B cell (primary cell): ENCODE results near the gene MRPS21. TPM values are rescaled to one million over a fixed set of nuclear protein-coding genes. Genes with fewer than 3 reads are reported as not detected.
"Not testable (repeated sequence)": the region's sequence is repeated elsewhere in the genome, so short reads cannot be mapped to it uniquely, and the experiment has no call there.

Source experiments
- ATAC-seq: fragments of 200-7000 bp; cut with Tn5 transposase; one replicate; pipeline ENCODE4 v1.10.0; 2021; ENCODE audit warnings: low read depth, mild to moderate bottlenecking, moderate number of reproducible peaks, moderate library complexity
- CTCF ChIA-PET: fragments of 350-600 bp; sonication (Branson Sonifier 250); formaldehyde crosslinking; loops from one replicate; lab custom pipeline; 2021; ENCODE audit warnings: antibody characterized with exemption, inconsistent platforms; lab: Charles Lee
- POLR2A ChIA-PET: fragments of 350-600 bp; sonication (Branson Sonifier 250); formaldehyde crosslinking; loops from one replicate; lab custom pipeline; 2021; ENCODE audit warnings: antibody characterized with exemption; lab: Charles Lee
- DNase-seq: peaks from one replicate; pipeline ENCODE4 v3.0.0; 2013
- H2AFZ ChIP-seq: 2 replicates; pipeline ENCODE4 v1.6.1; 2012; ENCODE audit warnings: mild to moderate bottlenecking, low read depth, low read length; ENCODE audit not compliant: insufficient read depth, poor library complexity, severe bottlenecking
- H3K27ac ChIP-seq, 2 donors: 1 replicate in 1 of 2; 2 replicates in 1 of 2; pipeline ENCODE4 v1.5.1; 2012 to 2013; ENCODE audit warnings: low read length in 2 of 2, mild to moderate bottlenecking in 2 of 2, moderate library complexity in 1 of 2
- H3K27me3 ChIP-seq, 4 experiments: fragments of 200-600 bp in 1 of 4; sonication (generic) in 1 of 4; replicated peaks in 1 of 4; 1 replicate in 2 of 4; 2 replicates in 2 of 4; pipeline versions ENCODE4 v1.6.1 to v1.7.0; 2013 to 2016; ENCODE audit warnings: low read length in 3 of 4, mild to moderate bottlenecking in 2 of 4, mixed read lengths in 1 of 4, moderate library complexity in 1 of 4; ENCODE audit not compliant: insufficient read depth in 4 of 4, control insufficient read depth in 3 of 4; ENCODE audit errors: control extremely low read depth in 1 of 4
- H3K36me3 ChIP-seq, 2 experiments: replicated peaks in 1 of 2; 1 replicate in 1 of 2; 2 replicates in 1 of 2; pipeline versions ENCODE4 v1.6.1 to v1.7.1; 2013; ENCODE audit warnings: low read length in 1 of 2; ENCODE audit not compliant: insufficient read depth in 2 of 2, control insufficient read depth in 1 of 2; ENCODE audit errors: control extremely low read depth in 1 of 2, extremely low read depth in 1 of 2
- H3K4me1 ChIP-seq, 2 donors: fragments of 200-600 bp in 1 of 2; sonication (generic) in 1 of 2; 1 replicate in 1 of 2; 2 replicates in 1 of 2; pipeline versions ENCODE4 v1.5.1 to v1.6.1; 2013 to 2017; ENCODE audit warnings: low read length in 2 of 2; ENCODE audit not compliant: control insufficient read depth in 2 of 2, insufficient read depth in 2 of 2
- H3K4me2 ChIP-seq: replicated peaks from 2 replicates; pipeline ENCODE3; 2012; ENCODE audit warnings: mild to moderate bottlenecking, low read depth, low read length; ENCODE audit not compliant: poor library complexity, severe bottlenecking
- H3K4me3 ChIP-seq, 5 experiments: fragments of 200-600 bp in 1 of 5; sonication (generic) in 1 of 5; 1 replicate in 3 of 5; 2 replicates in 2 of 5; pipeline versions ENCODE4 v1.5.1 to v1.7.0; 2011 to 2016; ENCODE audit warnings: low read length in 4 of 5, mild to moderate bottlenecking in 4 of 5, low read depth in 2 of 5, control low read depth in 1 of 5, moderate library complexity in 1 of 5; ENCODE audit not compliant: insufficient read depth in 1 of 5; ENCODE audit errors: control extremely low read depth in 1 of 5, extremely low read depth in 1 of 5
- H3K79me2 ChIP-seq: fragments of 200-600 bp; sonication (generic); one replicate; pipeline ENCODE4 v1.6.0; 2016; ENCODE audit warnings: low read length; ENCODE audit not compliant: control insufficient read depth, insufficient read depth
- H3K9ac ChIP-seq: fragments of 200-600 bp; sonication (generic); 2 replicates; pipeline ENCODE4 v1.6.1; 2017; ENCODE audit warnings: mild to moderate bottlenecking, low read length, moderate library complexity
- H3K9me3 ChIP-seq, 3 donors: one replicate each; pipeline versions ENCODE4 v1.6.1 to v1.7.1; 2013; ENCODE audit warnings: low read length in 2 of 3; ENCODE audit not compliant: control insufficient read depth in 2 of 3, insufficient read depth in 1 of 3; ENCODE audit errors: control extremely low read depth in 1 of 3
- H4K20me1 ChIP-seq: 2 replicates; pipeline ENCODE4 v1.6.0; 2012; ENCODE audit warnings: mild to moderate bottlenecking, low read length; ENCODE audit not compliant: insufficient read depth, control insufficient read depth, poor library complexity, severe bottlenecking
- H3K27ac Mint-ChIP-seq: one replicate; pipeline ENCODE4 v1.8.0; 2021; ENCODE audit warnings: mixed read lengths
- H3K27me3 Mint-ChIP-seq: one replicate; pipeline ENCODE4 v1.8.0; 2021; ENCODE audit warnings: mixed read lengths
- H3K4me1 Mint-ChIP-seq: one replicate; pipeline ENCODE4 v1.8.0; 2021; ENCODE audit warnings: mixed read lengths
- H3K4me3 Mint-ChIP-seq: one replicate; pipeline ENCODE4 v1.8.0; 2021; ENCODE audit warnings: mixed read lengths
- H3K9me3 Mint-ChIP-seq: one replicate; pipeline ENCODE4 v1.8.0; 2022; ENCODE audit warnings: mixed read lengths; ENCODE audit not compliant: insufficient read depth
- EZH2 ChIP-seq: IDR thresholded peaks from 2 replicates; pipeline ENCODE4 v1.6.1; 2012; ENCODE audit warnings: borderline replicate concordance, low read depth, mild to moderate bottlenecking, moderate library complexity, low read length; ENCODE audit not compliant: insufficient read depth, poor library complexity, severe bottlenecking
- WGBS: methylation state at CpG from one replicate; pipeline ENCODE4 v1.1.5; 2013; ENCODE audit warnings: missing lambda C conversion rate; ENCODE audit not compliant: insufficient coverage; 5-methylcytosine and 5-hydroxymethylcytosine counted together
- intact Hi-C: fragments of 100-400 bp; cut with micrococcal nuclease; formaldehyde crosslinking; loops from one replicate; pipeline ENCODE4 v1.10.0; 2022
- polyA plus RNA-seq: library from polyadenylated mRNA; depleted of rRNA; stranded (reverse); fragments of >200 nt; gene quantifications from 2 replicates; pipeline ENCODE4 v1.2.3, GENCODE V29; 2012
- total RNA-seq, 2 donors: library from RNA; stranded (reverse); fragments of 120-200 nt in 1 of 2; gene quantifications; 1 replicate in 1 of 2; 2 replicates in 1 of 2; pipeline versions ENCODE4 v1.2.3 to v1.2.4, GENCODE V29; 2013 to 2022
- TF ChIP-seq, protein P1 (sequence below): fragments of 200-600 bp; IDR thresholded peaks from one replicate; pipeline ENCODE4 v1.8.0; 2022; ENCODE audit warnings: antibody characterized with exemption, mild to moderate bottlenecking

MRPS21 gene
- total and polyA plus RNA-seq, 2 donors (not counting 1 experiment from before 2014, with no cell fraction given), result 50.1 to 60.4 TPM

DNA sequence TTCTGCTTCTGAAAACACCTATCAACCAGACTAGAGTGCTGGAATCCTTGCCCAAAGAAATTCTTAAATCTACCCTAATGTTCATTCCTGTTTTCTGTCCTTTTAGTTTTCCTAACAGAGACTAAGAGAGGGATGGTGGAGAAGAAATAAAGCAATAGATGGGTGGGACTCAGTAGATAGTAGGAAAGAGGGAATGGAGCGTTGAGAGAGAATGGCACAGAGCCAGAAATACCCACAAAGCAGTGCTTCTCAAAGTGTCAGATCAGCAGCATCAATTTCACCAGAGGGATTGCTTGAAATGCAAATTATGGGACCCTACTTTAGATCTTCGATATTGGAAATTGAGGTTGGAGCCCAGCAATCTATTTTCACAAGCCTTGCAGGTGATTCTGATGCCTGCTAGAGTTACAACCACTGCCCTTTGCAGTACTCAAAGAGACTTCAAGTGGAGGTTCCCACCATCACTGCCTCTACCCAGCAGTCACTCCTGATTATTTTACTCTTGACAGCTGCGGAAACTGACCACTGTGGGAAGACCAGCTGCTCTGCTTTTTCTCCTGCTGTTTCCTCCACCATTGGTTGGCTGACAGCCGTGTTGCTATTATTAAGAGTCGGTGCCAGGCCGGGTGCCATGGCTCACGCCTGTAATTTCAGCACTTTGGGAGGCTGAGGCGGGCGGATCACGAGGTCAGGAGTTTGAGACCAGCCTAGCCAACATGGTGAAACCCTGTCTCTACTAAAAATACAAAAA is 16.3 kb downstream of the MRPS21 start:
- no peak for ATAC-seq
- intact Hi-C loops, result no loop called here
- no peak overlapping the region for H3K4me3 ChIP-seq
- no peaks in the 10 kb centered on the region for H3K9me3 ChIP-seq
- no peak overlapping the region for H3K9ac ChIP-seq
- no peaks in the 10 kb centered on the region for H3K27me3 Mint-ChIP-seq
- H2AFZ ChIP-seq, result no peak overlapping the region
- POLR2A ChIA-PET, result interaction anchor here (0.6 kb wide), 1 partner anchor 8 kb away, joined by 3 read pairs; no protein-coding TSS in a partner anchor
- no peaks in the 10 kb centered on the region for H3K9me3 Mint-ChIP-seq
- no peaks in the 10 kb centered on the region for H4K20me1 ChIP-seq
- TF ChIP-seq, protein P1, sequence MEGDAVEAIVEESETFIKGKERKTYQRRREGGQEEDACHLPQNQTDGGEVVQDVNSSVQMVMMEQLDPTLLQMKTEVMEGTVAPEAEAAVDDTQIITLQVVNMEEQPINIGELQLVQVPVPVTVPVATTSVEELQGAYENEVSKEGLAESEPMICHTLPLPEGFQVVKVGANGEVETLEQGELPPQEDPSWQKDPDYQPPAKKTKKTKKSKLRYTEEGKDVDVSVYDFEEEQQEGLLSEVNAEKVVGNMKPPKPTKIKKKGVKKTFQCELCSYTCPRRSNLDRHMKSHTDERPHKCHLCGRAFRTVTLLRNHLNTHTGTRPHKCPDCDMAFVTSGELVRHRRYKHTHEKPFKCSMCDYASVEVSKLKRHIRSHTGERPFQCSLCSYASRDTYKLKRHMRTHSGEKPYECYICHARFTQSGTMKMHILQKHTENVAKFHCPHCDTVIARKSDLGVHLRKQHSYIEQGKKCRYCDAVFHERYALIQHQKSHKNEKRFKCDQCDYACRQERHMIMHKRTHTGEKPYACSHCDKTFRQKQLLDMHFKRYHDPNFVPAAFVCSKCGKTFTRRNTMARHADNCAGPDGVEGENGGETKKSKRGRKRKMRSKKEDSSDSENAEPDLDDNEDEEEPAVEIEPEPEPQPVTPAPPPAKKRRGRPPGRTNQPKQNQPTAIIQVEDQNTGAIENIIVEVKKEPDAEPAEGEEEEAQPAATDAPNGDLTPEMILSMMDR, result no peak
- TF ChIP-seq EZH2, result no peak
- H3K79me2 ChIP-seq, result no peaks in the 10 kb centered on the region
- DNase-seq, result no peak
- no peak overlapping the region for H3K27ac ChIP-seq
- peaks cover 0 to 12% of the 10 kb centered on the region in 2 experiments for H3K36me3 ChIP-seq
- H3K27me3 ChIP-seq, result no peaks in the 10 kb centered on the region
- no peak overlapping the region for H3K27ac Mint-ChIP-seq
- no peak overlapping the region for H3K4me3 Mint-ChIP-seq
- 79% methylated on average over 6 of the region's 10 CpGs for WGBS
- no peaks in the 10 kb centered on the region for H3K4me1 ChIP-seq
- CTCF ChIA-PET, result no interaction called here
- H3K4me2 ChIP-seq, result no peak overlapping the region
- H3K4me1 Mint-ChIP-seq, result no peaks in the 10 kb centered on the region

DNA sequence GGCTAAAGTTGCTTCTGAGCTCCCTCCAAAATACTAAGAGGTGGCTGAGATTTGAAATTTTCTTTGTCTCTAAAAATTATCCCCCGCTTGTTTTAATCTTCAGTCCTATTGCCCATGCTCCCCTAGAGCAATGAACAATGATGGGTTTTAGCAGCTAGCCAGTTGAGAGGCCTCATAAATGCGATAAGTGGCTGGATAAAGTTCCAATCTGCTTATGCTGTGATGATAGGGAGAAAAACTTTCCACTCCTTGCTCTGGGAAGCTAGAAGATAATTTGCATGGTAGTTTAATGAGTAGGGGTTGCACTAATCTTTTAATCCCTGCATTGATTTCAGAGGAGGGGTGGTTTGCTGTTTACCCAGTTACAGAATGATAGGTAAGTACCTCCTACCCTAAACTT is 18.1 kb downstream of the MRPS21 start:
- Mint-ChIP-seq H3K9me3 (no peaks in the 10 kb centered on the region), H3K4me3 (no peak overlapping the region), H3K27me3 (no peaks in the 10 kb centered on the region), H3K27ac (no peak overlapping the region), H3K4me1 (no peaks in the 10 kb centered on the region)
- intact Hi-C loops, result no loop called here
- no peaks in the 10 kb centered on the region for H3K27me3 ChIP-seq
- H3K36me3 ChIP-seq, result peaks cover 0 to 12% of the 10 kb centered on the region in 2 experiments
- no peaks in the 10 kb centered on the region for H4K20me1 ChIP-seq
- ATAC-seq (no peak), DNase-seq (no peak)
- no peaks in the 10 kb centered on the region for H3K79me2 ChIP-seq
- POLR2A ChIA-PET, result no interaction called here
- no peaks in the 10 kb centered on the region for H3K4me1 ChIP-seq
- no peaks in the 10 kb centered on the region for H3K9me3 ChIP-seq
- TF ChIP-seq, protein P1, result no peak
- no peak for TF ChIP-seq EZH2
- H2AFZ ChIP-seq, result no peak overlapping the region
- CTCF ChIA-PET, result no interaction called here
- no peak overlapping the region for H3K9ac ChIP-seq
- WGBS, result no CpG with 5 or more reads among the region's 2 CpGs
- H3K27ac ChIP-seq, result no peak overlapping the region
- no peak overlapping the region for H3K4me3 ChIP-seq
- H3K4me2 ChIP-seq, result no peak overlapping the region

DNA sequence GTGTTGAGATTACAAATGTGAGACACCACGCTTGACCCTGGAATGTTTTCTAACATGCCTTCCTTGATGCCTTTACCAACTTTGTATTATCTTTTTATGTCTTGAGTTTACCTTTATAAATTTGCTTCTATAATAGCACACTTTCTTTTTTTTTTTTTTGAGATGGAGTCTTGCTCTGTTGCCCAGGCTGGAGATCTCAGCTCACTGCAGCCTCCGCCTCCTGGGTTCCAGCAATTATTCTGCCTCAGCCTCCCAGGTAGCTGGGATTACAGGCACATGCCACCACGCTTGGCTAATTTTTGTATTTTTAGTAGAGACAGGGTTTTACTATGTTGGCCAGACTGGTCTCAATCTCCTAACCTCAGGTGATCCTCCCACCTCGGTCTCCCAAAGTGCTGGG is 21.0 kb downstream of the MRPS21 start:
- H2AFZ ChIP-seq, H3K4me3 Mint-ChIP-seq, H3K4me3 ChIP-seq, H3K9me3 Mint-ChIP-seq, CTCF ChIA-PET, H3K27ac Mint-ChIP-seq, H3K4me2 ChIP-seq, H3K79me2 ChIP-seq, ATAC-seq, intact Hi-C loops, H3K4me1 ChIP-seq, DNase-seq, H3K9me3 ChIP-seq, H3K27me3 ChIP-seq, H3K36me3 ChIP-seq, H3K4me1 Mint-ChIP-seq, H3K27me3 Mint-ChIP-seq, H3K27ac ChIP-seq, H3K9ac ChIP-seq, H4K20me1 ChIP-seq: not testable (repeated sequence)
- POLR2A ChIA-PET, result interaction anchor here (0.6 kb wide), 1 partner anchor 17 kb away, joined by 6 read pairs; no protein-coding TSS in a partner anchor
- no CpG with 5 or more reads among the region's 4 CpGs for WGBS
